Right kidney (tissue), 1 donor: ENCODE results near the gene GBE1.
"Not testable (repeated sequence)": the region's sequence is repeated elsewhere in the genome, so short reads cannot be mapped to it uniquely, and the experiment has no call there.

ENCODE experiments used
- DNase-seq: peaks from one replicate; pipeline ENCODE4 v3.0.0-alpha.2; 2016

The GBE1 gene

GRCh38 chr3:81758275-81758674, 3.2 kb downstream of the GBE1 start:
- no peak for DNase-seq

GRCh38 chr3:81753416-81754027, 7.9 kb downstream of the GBE1 start:
- DNase-seq = no peak

GRCh38 chr3:81752604-81753003, 8.8 kb downstream of the GBE1 start:
- no peak for DNase-seq

- DNase-seq = no peak
Measured at GRCh38 chr3:81749265-81749664, 12.2 kb downstream of the GBE1 start.

GRCh38 chr3:81747280-81747679, 14.2 kb downstream of the GBE1 start:
- DNase-seq = not testable (repeated sequence)

GRCh38 chr3:81744366-81744765, 17.1 kb downstream of the GBE1 start:
- no peak for DNase-seq

GRCh38 chr3:81743096-81744025, 18.1 kb downstream of the GBE1 start:
- DNase-seq = no peak

GRCh38 chr3:81742581-81742980, 18.9 kb downstream of the GBE1 start:
- no peak for DNase-seq

- DNase-seq = no peak
Measured at GRCh38 chr3:81741216-81741615, 20.2 kb downstream of the GBE1 start.

GRCh38 chr3:81740731-81741130, 20.7 kb downstream of the GBE1 start:
- no peak for DNase-seq

GRCh38 chr3:81735334-81735733, 26.1 kb downstream of the GBE1 start:
- no peak for DNase-seq

- DNase-seq = no peak
Measured at GRCh38 chr3:81734742-81735141, 26.7 kb downstream of the GBE1 start.

GRCh38 chr3:81732642-81733041, 28.8 kb downstream of the GBE1 start:
- no peak for DNase-seq

GRCh38 chr3:81728766-81729544, 32.5 kb downstream of the GBE1 start:
- no peak for DNase-seq

GRCh38 chr3:81726735-81727134, 34.7 kb downstream of the GBE1 start:
- no peak for DNase-seq

GRCh38 chr3:81726132-81726531, 35.3 kb downstream of the GBE1 start:
- DNase-seq = no peak

GRCh38 chr3:81723732-81724313, 37.6 kb downstream of the GBE1 start:
- DNase-seq = peak; percentile 21

GRCh38 chr3:81718311-81718710, 43.1 kb downstream of the GBE1 start:
- no peak for DNase-seq

GRCh38 chr3:81716870-81717509, 44.5 kb downstream of the GBE1 start:
- peak; percentile 37 for DNase-seq

GRCh38 chr3:81713031-81713430, 48.4 kb downstream of the GBE1 start:
- DNase-seq = no peak

GRCh38 chr3:81709606-81710005, 51.8 kb downstream of the GBE1 start:
- no peak for DNase-seq

GRCh38 chr3:81707996-81708395, 53.4 kb downstream of the GBE1 start:
- no peak for DNase-seq
